Measurements from ENCODE around the gene SLC4A1AP.

Gene SLC4A1AP

GRCh38 chr2:27741673-27742072, 78.0 kb downstream of the SLC4A1AP start:
- Mint-ChIP-seq H3K9me3 (peaks cover 3% of the 10 kb centered on the region in 2 donors), H3K36me3 (no peaks in the 10 kb centered on the region), H3K27ac (no peak overlapping the region), H3K4me3 (no peak overlapping the region), H3K27me3 (peaks cover 16 to 22% of the 10 kb centered on the region in 2 donors), H3K4me1 (peaks cover 2 to 5% of the 10 kb centered on the region in 2 donors)
- no peak for DNase-seq
- peak; percentile 67 to 72 for ATAC-seq (replicated peaks)

GRCh38 chr2:27742571-27742970, 78.9 kb downstream of the SLC4A1AP start:
- H3K27me3 Mint-ChIP-seq, result peaks cover 9 to 16% of the 10 kb centered on the region in 2 donors
- peaks cover 2 to 5% of the 10 kb centered on the region in 2 donors for H3K4me1 Mint-ChIP-seq
- no peak overlapping the region for H3K27ac Mint-ChIP-seq
- H3K36me3 Mint-ChIP-seq, result no peaks in the 10 kb centered on the region
- ATAC-seq (replicated peaks), result no peak
- peaks cover 3% of the 10 kb centered on the region in 2 donors for H3K9me3 Mint-ChIP-seq
- DNase-seq, result no peak
- H3K4me3 Mint-ChIP-seq, result no peak overlapping the region
